A204.1 (cell line): Measurements from ENCODE around the gene TPPP.
"Not testable (repeated sequence)": the region's sequence is repeated elsewhere in the genome, so short reads cannot be mapped to it uniquely, and the experiment has no call there.

Experiments
- FAIRE-seq: peaks from 2 replicates; lab custom pipeline; 2012; peaks lifted over from hg19 to GRCh38; lab: Jason Lieb, UNC

TPPP gene

GRCh38 chr5:692529-693041, 567 bp downstream of the TPPP start:
- FAIRE-seq, result not testable (repeated sequence)

GRCh38 chr5:691817-692528, 1.2 kb downstream of the TPPP start:
- FAIRE-seq, result no peak

- FAIRE-seq, result not testable (repeated sequence)
These were observed 2.1 kb downstream of the TPPP start for GRCh38 chr5:691049-691448.

GRCh38 chr5:690293-690692, 2.9 kb downstream of the TPPP start:
- not testable (repeated sequence) for FAIRE-seq

GRCh38 chr5:688348-689010, 4.7 kb downstream of the TPPP start:
- not testable (repeated sequence) for FAIRE-seq

- not testable (repeated sequence) for FAIRE-seq
These were observed 6.2 kb downstream of the TPPP start for GRCh38 chr5:686936-687335.

- FAIRE-seq, result not testable (repeated sequence)
These were observed 7.0 kb downstream of the TPPP start for GRCh38 chr5:686172-686523.

GRCh38 chr5:685262-686171, 7.6 kb downstream of the TPPP start:
- no peak for FAIRE-seq

GRCh38 chr5:684751-685216, 8.4 kb downstream of the TPPP start:
- FAIRE-seq, result no peak

GRCh38 chr5:683551-684481, 9.3 kb downstream of the TPPP start:
- FAIRE-seq, result no peak

- FAIRE-seq, result not testable (repeated sequence)
These were observed 10.3 kb downstream of the TPPP start for GRCh38 chr5:682651-683358.

GRCh38 chr5:682216-682615, 10.9 kb downstream of the TPPP start:
- FAIRE-seq, result not testable (repeated sequence)

GRCh38 chr5:681317-682191, 11.6 kb downstream of the TPPP start:
- FAIRE-seq, result not testable (repeated sequence)

GRCh38 chr5:680836-681235, 12.3 kb downstream of the TPPP start:
- not testable (repeated sequence) for FAIRE-seq

- FAIRE-seq, result not testable (repeated sequence)
These were observed 12.9 kb downstream of the TPPP start for GRCh38 chr5:680118-680795.

- not testable (repeated sequence) for FAIRE-seq
These were observed 13.8 kb downstream of the TPPP start for GRCh38 chr5:679166-679895.

GRCh38 chr5:678521-678920, 14.6 kb downstream of the TPPP start:
- FAIRE-seq, result not testable (repeated sequence)
